Retinal pigment epithelial cell (primary cell): ENCODE data around the gene TRANK1.

Experiments
- DNase-seq: peaks from one replicate; pipeline ENCODE4 v3.0.0-alpha.2; 2010; ENCODE audit warnings: low read depth
- H3K4me3 ChIP-seq: 2 replicates; pipeline ENCODE4 v1.5.1; 2011; ENCODE audit warnings: mild to moderate bottlenecking, low read length, control low read depth, moderate library complexity
- TF ChIP-seq, protein P1 (sequence below): conservative IDR thresholded peaks from 2 replicates; pipeline ENCODE4 v1.5.1; 2011; ENCODE audit warnings: low read depth, low read length, control low read depth, inconsistent platforms

TRANK1 gene

DNA sequence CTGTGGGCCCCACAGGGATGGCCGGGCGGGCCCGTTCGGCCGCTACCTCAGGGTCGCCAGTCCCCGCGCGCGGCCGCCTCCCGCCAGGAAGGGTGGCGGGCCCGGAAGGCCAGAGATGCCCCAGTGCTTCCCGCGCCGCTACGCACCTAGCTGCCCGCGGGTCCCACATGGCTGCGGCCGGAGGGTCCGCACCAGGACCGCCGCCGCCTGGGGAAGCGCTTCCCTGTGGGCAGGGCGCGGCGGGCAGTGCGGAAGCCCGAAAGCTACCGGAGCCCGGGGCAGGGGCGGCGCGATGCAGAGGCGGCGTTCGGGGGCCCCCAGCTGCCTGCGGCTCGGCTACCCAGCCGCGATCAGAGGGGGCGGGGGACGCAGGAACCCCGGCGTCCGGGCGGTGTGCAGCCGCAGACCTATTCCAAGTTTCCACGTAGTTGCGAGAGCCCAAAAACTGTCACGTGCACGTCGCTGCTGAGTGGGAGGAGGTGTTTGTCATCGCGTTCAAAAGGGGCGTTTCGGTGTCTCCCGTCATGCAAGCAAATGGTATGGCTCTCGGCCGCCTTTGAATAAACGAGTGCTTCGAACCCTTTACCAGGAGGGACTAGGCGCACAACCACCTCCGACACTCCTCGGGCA lies at the start of gene TRANK1:
Gene TRANK1, minus strand, starts transcription at position 414 of the 630 bp plus-strand sequence. Its CDS starts 245 bp downstream, at position 169.
- H3K4me3 ChIP-seq = peak within 1 kb of the TSS; percentile 66
- TF ChIP-seq, protein P1, sequence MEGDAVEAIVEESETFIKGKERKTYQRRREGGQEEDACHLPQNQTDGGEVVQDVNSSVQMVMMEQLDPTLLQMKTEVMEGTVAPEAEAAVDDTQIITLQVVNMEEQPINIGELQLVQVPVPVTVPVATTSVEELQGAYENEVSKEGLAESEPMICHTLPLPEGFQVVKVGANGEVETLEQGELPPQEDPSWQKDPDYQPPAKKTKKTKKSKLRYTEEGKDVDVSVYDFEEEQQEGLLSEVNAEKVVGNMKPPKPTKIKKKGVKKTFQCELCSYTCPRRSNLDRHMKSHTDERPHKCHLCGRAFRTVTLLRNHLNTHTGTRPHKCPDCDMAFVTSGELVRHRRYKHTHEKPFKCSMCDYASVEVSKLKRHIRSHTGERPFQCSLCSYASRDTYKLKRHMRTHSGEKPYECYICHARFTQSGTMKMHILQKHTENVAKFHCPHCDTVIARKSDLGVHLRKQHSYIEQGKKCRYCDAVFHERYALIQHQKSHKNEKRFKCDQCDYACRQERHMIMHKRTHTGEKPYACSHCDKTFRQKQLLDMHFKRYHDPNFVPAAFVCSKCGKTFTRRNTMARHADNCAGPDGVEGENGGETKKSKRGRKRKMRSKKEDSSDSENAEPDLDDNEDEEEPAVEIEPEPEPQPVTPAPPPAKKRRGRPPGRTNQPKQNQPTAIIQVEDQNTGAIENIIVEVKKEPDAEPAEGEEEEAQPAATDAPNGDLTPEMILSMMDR = no peak
- DNase-seq = no peak

DNA sequence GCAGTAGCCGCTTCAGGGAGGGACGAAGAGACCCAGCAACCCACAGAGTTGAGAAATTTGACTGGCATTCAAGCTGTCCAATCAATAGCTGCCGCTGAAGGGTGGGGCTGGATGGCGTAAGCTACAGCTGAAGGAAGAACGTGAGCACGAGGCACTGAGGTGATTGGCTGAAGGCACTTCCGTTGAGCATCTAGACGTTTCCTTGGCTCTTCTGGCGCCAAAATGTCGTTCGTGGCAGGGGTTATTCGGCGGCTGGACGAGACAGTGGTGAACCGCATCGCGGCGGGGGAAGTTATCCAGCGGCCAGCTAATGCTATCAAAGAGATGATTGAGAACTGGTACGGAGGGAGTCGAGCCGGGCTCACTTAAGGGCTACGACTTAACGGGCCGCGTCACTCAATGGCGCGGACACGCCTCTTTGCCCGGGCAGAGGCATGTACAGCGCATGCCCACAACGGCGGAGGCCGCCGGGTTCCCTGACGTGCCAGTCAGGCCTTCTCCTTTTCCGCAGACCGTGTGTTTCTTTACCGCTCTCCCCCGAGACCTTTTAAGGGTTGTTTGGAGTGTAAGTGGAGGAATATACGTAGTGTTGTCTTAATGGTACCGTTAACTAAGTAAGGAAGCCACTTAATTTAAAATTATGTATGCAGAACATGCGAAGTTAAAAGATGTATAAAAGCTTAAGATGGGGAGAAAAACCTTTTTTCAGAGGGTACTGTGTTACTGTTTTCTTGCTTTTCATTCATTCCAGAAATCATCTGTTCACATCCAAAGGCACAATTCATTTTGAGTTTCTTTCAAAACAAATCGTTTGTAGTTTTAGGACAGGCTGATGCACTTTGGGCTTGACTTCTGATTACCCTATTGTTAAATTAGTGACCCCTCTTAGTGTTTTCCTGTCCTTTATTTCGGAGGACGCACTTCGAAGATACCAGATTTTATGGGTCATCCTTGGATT lies 48.8 kb upstream of the TRANK1 start, which contains the start of gene MLH1:
Gene MLH1, plus strand, starts transcription at position 193 of the 958 bp plus-strand sequence. Its CDS starts 30 bp downstream, at position 223.
- TF ChIP-seq, protein P1 = no peak
- peak; percentile 100 for DNase-seq
- peak within 1 kb of the TSS; percentile 90 for H3K4me3 ChIP-seq

GRCh38 chr3:36992806-36993325 lies 48.0 kb upstream of the TRANK1 start, which contains the start of gene EPM2AIP1:
Gene EPM2AIP1 (minus strand): TSS chr3:36993131. CDS start chr3:36993077, 54 bp downstream.
- DNase-seq = no peak
- peak within 1 kb of the TSS; percentile 90 for H3K4me3 ChIP-seq
- TF ChIP-seq, protein P1 = no peak

DNA sequence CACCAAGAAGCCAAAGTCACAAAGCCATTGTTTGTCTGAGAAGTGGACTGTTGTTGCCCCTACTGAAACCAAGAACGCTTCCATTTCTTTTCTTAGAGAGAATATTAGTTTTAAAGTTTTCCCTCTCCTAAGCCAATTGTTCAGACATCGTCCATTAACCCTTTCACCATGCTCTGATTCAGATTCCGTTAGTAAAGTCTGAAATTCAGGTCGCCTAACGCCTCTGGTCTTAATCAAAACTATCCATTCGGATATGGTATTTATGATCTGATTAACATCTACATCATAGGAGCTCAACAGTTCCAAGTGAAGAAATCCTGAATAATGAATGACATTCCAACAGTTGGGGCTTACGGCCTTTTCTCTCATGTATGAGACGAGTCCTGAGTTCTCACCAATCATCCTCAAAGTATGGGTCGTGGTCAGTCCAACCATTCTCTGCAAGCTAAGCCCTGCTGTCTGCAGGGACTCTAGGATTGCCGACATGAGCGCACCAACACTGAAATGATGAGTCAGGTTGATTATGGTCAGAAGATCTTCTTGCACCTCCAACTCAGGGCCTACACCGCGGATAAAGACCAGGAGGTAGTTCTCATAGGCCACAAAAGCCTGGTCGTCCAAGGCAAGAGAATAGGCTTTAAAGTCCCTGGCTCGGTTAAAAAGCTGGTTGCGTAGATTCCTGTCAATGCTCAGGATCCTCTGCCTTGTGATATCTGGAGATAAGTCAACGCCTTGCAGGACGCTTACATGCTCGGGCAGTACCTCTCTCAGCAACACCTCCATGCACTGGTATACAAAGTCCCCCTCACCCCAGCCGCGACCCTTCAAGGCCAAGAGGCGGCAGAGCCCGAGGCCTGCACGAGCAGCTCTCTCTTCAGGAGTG lies 47.3 kb upstream of the TRANK1 start:
- TF ChIP-seq, protein P1 = no peak
- H3K4me3 ChIP-seq = peak overlapping the region; percentile 90
- peak; percentile 17 for DNase-seq

DNA sequence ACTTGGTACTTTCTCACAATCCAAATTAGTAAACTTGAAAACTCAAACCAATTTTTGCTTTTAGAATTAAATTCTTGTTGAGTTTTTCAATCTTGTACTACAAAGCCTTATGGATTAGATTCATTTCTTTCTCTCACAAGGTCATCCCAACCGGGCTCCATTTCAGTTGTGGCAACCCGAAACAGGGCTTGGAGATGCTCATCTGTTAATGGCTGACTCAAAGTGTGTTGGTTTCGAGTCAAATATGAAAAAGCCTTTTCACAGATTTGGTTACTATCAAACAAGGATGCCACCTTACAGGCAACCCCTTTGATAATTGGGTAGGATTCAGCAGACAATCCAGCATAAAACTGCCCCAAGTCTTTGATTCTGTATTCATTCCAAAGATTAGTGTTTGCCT lies 46.3 kb upstream of the TRANK1 start:
- TF ChIP-seq, protein P1 = no peak
- no peak for DNase-seq
- peak overlapping the region; percentile 90 for H3K4me3 ChIP-seq

GRCh38 chr3:36989568-36989967 lies 44.7 kb upstream of the TRANK1 start:
- DNase-seq = peak; percentile 46
- TF ChIP-seq, protein P1 = no peak
- H3K4me3 ChIP-seq = peak overlapping the region; percentile 6
